ENCODE results near the gene SMIM36. TPM values are rescaled to one million over a fixed set of nuclear protein-coding genes. Genes with fewer than 3 reads are reported as not detected.

SMIM36 gene
- total and polyA plus RNA-seq, 2 of the 8 experiments (the other 6 are each of a cell fraction or from before 2014, with no cell fraction given): not detected

DNA sequence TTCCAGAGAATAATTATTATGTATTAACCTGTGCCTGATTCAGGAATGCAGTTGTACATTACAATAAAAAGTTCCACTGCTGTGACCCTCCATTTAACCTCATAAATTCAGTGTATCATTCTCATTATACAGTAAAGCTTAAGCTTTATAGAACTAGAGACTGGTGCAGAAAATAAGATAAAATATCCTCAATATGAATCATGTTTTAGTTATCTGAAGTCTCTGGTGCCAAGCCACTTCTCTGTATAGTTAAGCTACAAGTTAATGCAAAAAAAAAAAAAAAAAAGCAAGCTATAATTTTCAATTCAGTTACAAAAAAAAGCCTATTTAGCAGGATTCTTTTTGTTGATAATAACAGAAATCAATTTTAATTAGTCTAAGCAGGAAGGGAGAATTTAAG is 22.4 kb upstream of the SMIM36 start (continued):
- no peak for TF ChIP-seq SAP30 (IDR thresholded peaks at IDR 0.05; ENCODE audit: insufficient read depth, insufficient replicate concordance, low read length)
- TF ChIP-seq POLR2AphosphoS5 (IDR thresholded peaks at IDR 0.05; ENCODE audit: low read depth, low read length): no peak
- no peak for TF ChIP-seq RFX5 (IDR thresholded peaks at IDR 0.05; ENCODE audit: borderline replicate concordance, low read depth, low read length)

Data from H1 (cell line).